H1 (cell line): Measurements from ENCODE around the gene SYMPK. TPM values are rescaled to one million over a fixed set of nuclear protein-coding genes. Genes with fewer than 3 reads are reported as not detected.

Experiments used
- CTCF ChIA-PET: fragments of 300-600 bp; sonication (Branson Sonifier 250); formaldehyde crosslinking; loops from one replicate; lab custom pipeline; 2021; ENCODE audit not compliant: partially characterized antibody; lab: Charles Lee
- POLR2A ChIA-PET: fragments of 300-600 bp; sonication (Branson Sonifier 250); formaldehyde crosslinking; loops from one replicate; lab custom pipeline; 2021; ENCODE audit warnings: inconsistent platforms; ENCODE audit not compliant: partially characterized antibody; lab: Charles Lee
- DNase-seq, 2 experiments: peaks; one replicate each; pipeline versions ENCODE4 v3.0.0 to v3.0.0-alpha.2; 2010 to 2022; ENCODE audit warnings: low spot score in 2 of 2, low read depth in 1 of 2, mixed read lengths in 1 of 2
- FAIRE-seq: peaks from 2 replicates; lab custom pipeline; 2011; peaks lifted over from hg19 to GRCh38; lab: Jason Lieb, UNC
- H2AFZ ChIP-seq: 2 replicates; pipeline ENCODE4 v1.8.1; 2012; ENCODE audit warnings: low read length, inconsistent platforms
- H2AK5ac ChIP-seq: 2 replicates; pipeline ENCODE4 v1.6.1; 2013; ENCODE audit warnings: low read depth, low read length
- H2BK120ac ChIP-seq: replicated peaks from 2 replicates; pipeline ENCODE3; 2013; ENCODE audit warnings: low read depth, low read length, inconsistent platforms
- H2BK12ac ChIP-seq: 2 replicates; pipeline ENCODE4 v1.6.1; 2013; ENCODE audit warnings: low read depth, low read length
- H2BK15ac ChIP-seq: 2 replicates; pipeline ENCODE4 v1.6.1; 2013; ENCODE audit warnings: low read length
- H2BK20ac ChIP-seq: 2 replicates; pipeline ENCODE4 v1.6.1; 2013; ENCODE audit warnings: low read length
- H2BK5ac ChIP-seq: 2 replicates; pipeline ENCODE4 v1.6.1; 2013; ENCODE audit warnings: low read depth, low read length
- H3K14ac ChIP-seq: 2 replicates; pipeline ENCODE4 v1.6.1; 2013; ENCODE audit warnings: inconsistent platforms; ENCODE audit not compliant: insufficient read length
- H3K18ac ChIP-seq: 2 replicates; pipeline ENCODE4 v1.6.1; 2013; ENCODE audit warnings: low read length; ENCODE audit errors: extremely low read depth
- H3K23ac ChIP-seq: 2 replicates; pipeline ENCODE4 v1.6.1; 2013; ENCODE audit warnings: inconsistent platforms; ENCODE audit not compliant: insufficient read length
- H3K23me2 ChIP-seq: 2 replicates; pipeline ENCODE4 v1.6.1; 2013; ENCODE audit warnings: low read depth, low read length
- H3K27ac ChIP-seq: 2 replicates; pipeline ENCODE4 v1.6.1; 2011; ENCODE audit warnings: low read depth, low read length, inconsistent platforms
- H3K27me3 ChIP-seq, 4 experiments: replicated peaks in 1 of 4; 1 replicate in 1 of 4; 2 replicates in 3 of 4; pipeline versions ENCODE4 v1.6.1 to v1.8.1; 2011 to 2013; ENCODE audit warnings: low read length in 3 of 4, mild to moderate bottlenecking in 3 of 4, inconsistent platforms in 2 of 4, mixed read lengths in 2 of 4, moderate library complexity in 1 of 4; ENCODE audit not compliant: control insufficient read depth in 3 of 4, insufficient read depth in 3 of 4; ENCODE audit errors: extremely low read depth in 1 of 4
- H3K36me3 ChIP-seq, 4 experiments: 2 replicates each; pipeline versions ENCODE4 v1.6.1 to v1.8.1; 2011 to 2013; ENCODE audit warnings: mild to moderate bottlenecking in 4 of 4, low read length in 3 of 4, moderate library complexity in 2 of 4, control low read depth in 1 of 4, inconsistent platforms in 1 of 4; ENCODE audit not compliant: insufficient read depth in 4 of 4, control insufficient read depth in 2 of 4
- H3K4ac ChIP-seq: replicated peaks from 2 replicates; pipeline ENCODE3; 2013; ENCODE audit warnings: low read length, low read depth, mixed read lengths, inconsistent platforms; ENCODE audit not compliant: insufficient read length
- H3K4me1 ChIP-seq, 4 experiments: replicated peaks in 1 of 4; 1 replicate in 1 of 4; 2 replicates in 3 of 4; pipeline versions ENCODE4 v1.6.1 to v1.8.1; 2011 to 2013; ENCODE audit warnings: low read length in 3 of 4, inconsistent platforms in 2 of 4, mixed read lengths in 1 of 4; ENCODE audit not compliant: insufficient read depth in 4 of 4, control insufficient read depth in 3 of 4
- H3K4me2 ChIP-seq, 2 experiments: 2 replicates each; pipeline versions ENCODE4 v1.6.1 to v1.8.1; 2011 to 2013; ENCODE audit warnings: low read depth in 2 of 2, low read length in 2 of 2, control low read depth in 1 of 2, inconsistent platforms in 1 of 2, mild to moderate bottlenecking in 1 of 2; ENCODE audit not compliant: insufficient read depth in 1 of 2
- H3K4me3 ChIP-seq, 4 experiments: fragments of 200-600, 300-600 bp in 1 of 4; sonication (generic), shearing (Covaris generic), sonication (Bioruptor Twin) in 1 of 4; 2 replicates each; pipeline versions ENCODE4 v1.5.1 to v1.8.1; 2011 to 2016; ENCODE audit warnings: low read length in 4 of 4, low read depth in 3 of 4, control low read depth in 2 of 4, inconsistent platforms in 2 of 4, mild to moderate bottlenecking in 2 of 4, mixed read lengths in 1 of 4, moderate library complexity in 1 of 4; ENCODE audit not compliant: insufficient read depth in 2 of 4; ENCODE audit errors: extremely low read depth in 1 of 4
- H3K56ac ChIP-seq: replicated peaks from 2 replicates; pipeline ENCODE3; 2013; ENCODE audit warnings: low read depth, mild to moderate bottlenecking, mixed read lengths, low read length, inconsistent platforms; ENCODE audit not compliant: insufficient read length
- H3K79me1 ChIP-seq: 2 replicates; pipeline ENCODE4 v1.6.1; 2013; ENCODE audit warnings: low read depth, low read length, control low read depth
- H3K79me2 ChIP-seq, 2 experiments: 2 replicates each; pipeline versions ENCODE4 v1.6.1 to v1.8.1; 2012 to 2013; ENCODE audit warnings: low read length in 2 of 2, mild to moderate bottlenecking in 2 of 2, inconsistent platforms in 1 of 2; ENCODE audit not compliant: insufficient read depth in 2 of 2, control insufficient read depth in 1 of 2
- H3K9ac ChIP-seq, 4 experiments: replicated peaks in 1 of 4; 1 replicate in 1 of 4; 2 replicates in 3 of 4; pipeline versions ENCODE4 v1.6.1 to v1.8.1; 2011 to 2013; ENCODE audit warnings: low read depth in 3 of 4, low read length in 3 of 4, control low read depth in 2 of 4, mild to moderate bottlenecking in 2 of 4, moderate library complexity in 2 of 4, inconsistent platforms in 1 of 4; ENCODE audit errors: extremely low read depth in 1 of 4
- H3K9me3 ChIP-seq, 2 experiments: 2 replicates each; pipeline versions ENCODE4 v1.6.1 to v1.8.1; 2012 to 2013; ENCODE audit warnings: mild to moderate bottlenecking in 2 of 2, moderate library complexity in 2 of 2, control low read depth in 1 of 2, inconsistent platforms in 1 of 2, low read depth in 1 of 2, low read length in 1 of 2, mixed read lengths in 1 of 2; ENCODE audit not compliant: insufficient read depth in 2 of 2
- H4K20me1 ChIP-seq, 2 experiments: replicated peaks in 1 of 2; 2 replicates each; pipeline versions ENCODE3 to v1.8.1; 2011 to 2013; ENCODE audit warnings: inconsistent platforms in 2 of 2, low read length in 2 of 2, mild to moderate bottlenecking in 1 of 2; ENCODE audit not compliant: insufficient read depth in 2 of 2, control insufficient read depth in 1 of 2
- H4K5ac ChIP-seq: 2 replicates; pipeline ENCODE4 v1.6.1; 2013; ENCODE audit warnings: low read length, low read depth, mixed read lengths, inconsistent platforms; ENCODE audit not compliant: insufficient read length
- H4K8ac ChIP-seq: 2 replicates; pipeline ENCODE4 v1.8.0; 2013; ENCODE audit warnings: mild to moderate bottlenecking, moderate library complexity, low read length, inconsistent platforms; ENCODE audit not compliant: insufficient read depth; ENCODE audit errors: extremely low read depth
- H4K91ac ChIP-seq: replicated peaks from 2 replicates; pipeline ENCODE3; 2013; ENCODE audit warnings: low read length, mixed read lengths, inconsistent platforms; ENCODE audit not compliant: insufficient read length
- SP4 ChIP-seq: IDR thresholded peaks from 2 replicates; pipeline ENCODE4 v1.6.1; 2012; ENCODE audit warnings: low read length, inconsistent platforms
- WGBS, 2 experiments: shearing (Covaris generic) in 1 of 2; methylation state at CpG; one replicate each; pipeline versions ENCODE4 v1.1.6 to v1.1.7; 2013 to 2015; ENCODE audit warnings: low lambda C conversion rate in 2 of 2, mixed read lengths in 2 of 2, inconsistent platforms in 1 of 2, low coverage in 1 of 2, missing lambda C conversion rate in 1 of 2; ENCODE audit not compliant: insufficient replicate concordance in 2 of 2, insufficient coverage in 1 of 2, insufficient read length in 1 of 2; ENCODE audit errors: extremely low coverage in 1 of 2, missing lambda C conversion rate in 1 of 2; 5-methylcytosine and 5-hydroxymethylcytosine counted together
- polyA plus RNA-seq, 7 experiments: library from polyadenylated mRNA; depleted of rRNA in 3 of 7; stranded (reverse) in 5 of 7; unstranded in 2 of 7; fragments of >200 nt in 5 of 7; fragments of 200-250 nt in 2 of 7; gene quantifications; 1 replicate in 5 of 7; 2 replicates in 1 of 7; 4 replicates in 1 of 7; pipeline versions ENCODE4 v1.2.1 to v1.2.3, GENCODE V29; 2011 to 2013; ENCODE audit warnings: missing spikeins in 2 of 7, mixed read lengths in 2 of 7
- total RNA-seq: library from RNA; stranded (reverse); fragmentation: NEBNext Ultra II Directional; extraction: Animal tissue kit (Norgen Biotek cat#: 25700); gene quantifications from 2 replicates; pipeline ENCODE4 v1.2.1, GENCODE V29; 2021

The SYMPK gene
- total and polyA plus RNA-seq, 2 of the 8 experiments (the other 6 are each of a cell fraction or from before 2014, with no cell fraction given): 93.6 to 99.5 TPM

GRCh38 chr19:45821570-45821969 lies 41.4 kb downstream of the SYMPK start:
- H3K79me2 ChIP-seq: no peaks in the 10 kb centered on the region
- no peak overlapping the region for H4K5ac ChIP-seq
- no peak overlapping the region for H2AK5ac ChIP-seq
- H3K14ac ChIP-seq: no peak overlapping the region
- H2BK5ac ChIP-seq: no peak overlapping the region
- DNase-seq (no peak), FAIRE-seq (no peak)
- ChIA-PET CTCF (interaction anchor here (1.1 to 2.1 kb wide), 2 partner anchors 58 to 62 kb away, joined by 3 to 5 read pairs; no protein-coding TSS in a partner anchor), POLR2A (interaction anchor here (0.9 to 12.6 kb wide), 4 partner anchors 17 to 51 kb away, joined by 3 to 175 read pairs (median 6); partner anchors contain the start of genes DMPK and SIX5)
- peak overlapping the region; percentile 24; the same call in 1 of the 2 replicates for H3K27ac ChIP-seq
- no peak overlapping the region for H3K56ac ChIP-seq
- H2AFZ ChIP-seq: no peak overlapping the region
- H2BK15ac ChIP-seq: no peak overlapping the region
- no peak overlapping the region for H4K91ac ChIP-seq
- no peak overlapping the region for H2BK12ac ChIP-seq
- H3K79me1 ChIP-seq: no peaks in the 10 kb centered on the region; the same call in 1 of the 2 replicates
- H3K27me3 ChIP-seq: no peaks in the 10 kb centered on the region
- no peak overlapping the region for H3K4me3 ChIP-seq
- no peak overlapping the region for H3K4me2 ChIP-seq
- H3K9ac ChIP-seq: no peak overlapping the region
- peaks cover 18 to 49% (median 38%) of the 10 kb centered on the region in 4 experiments for H3K36me3 ChIP-seq
- TF ChIP-seq SP4: no peak
- WGBS, 2 experiments: 87% methylated on average over 6 of the region's 10 CpGs; no CpG with 5 or more reads in 1 of the 2 experiments
- peak overlapping the region; percentile 7 for H3K4ac ChIP-seq
- H3K23ac ChIP-seq: no peak overlapping the region
- peaks cover 0 to 16% (median 12%) of the 10 kb centered on the region in 4 experiments; a peak in 6 of 7 replicates for H3K4me1 ChIP-seq
- H4K8ac ChIP-seq: no peak overlapping the region
- no peak overlapping the region for H3K18ac ChIP-seq
- H2BK120ac ChIP-seq: no peak overlapping the region
- H2BK20ac ChIP-seq: no peak overlapping the region
- no peaks in the 10 kb centered on the region for H3K9me3 ChIP-seq
- peaks cover 4% of the 10 kb centered on the region; the same call in 1 of the 2 replicates for H3K23me2 ChIP-seq
- H4K20me1 ChIP-seq: peaks cover 2 to 12% of the 10 kb centered on the region in 2 experiments
